Keratinocyte (primary cell): ENCODE results near the gene DFFB. TPM values are rescaled to one million over a fixed set of nuclear protein-coding genes. Genes with fewer than 3 reads are reported as not detected.

Source experiments
- DNase-seq: peaks from one replicate; pipeline ENCODE4 v3.0.0-alpha.2; 2011; ENCODE audit warnings: low read depth, missing footprints, low spot score
- FAIRE-seq: peaks from 2 replicates; lab custom pipeline; 2011; peaks lifted over from hg19 to GRCh38; lab: Jason Lieb, UNC
- H2AFZ ChIP-seq: 2 replicates; pipeline ENCODE4 v1.6.0; 2012; ENCODE audit warnings: low read length, control low read depth, inconsistent platforms; ENCODE audit not compliant: control insufficient read depth
- H3K27ac ChIP-seq: 2 replicates; pipeline ENCODE4 v1.5.1; 2011; ENCODE audit warnings: low read length; ENCODE audit not compliant: control insufficient read depth, insufficient read depth
- H3K27me3 ChIP-seq: 3 replicates; pipeline ENCODE4 v1.6.0; 2011; ENCODE audit warnings: low read length; ENCODE audit not compliant: control insufficient read depth, insufficient read depth; ENCODE audit errors: extremely low read depth
- H3K36me3 ChIP-seq, 2 experiments: 2 replicates in 1 of 2; 3 replicates in 1 of 2; pipeline ENCODE4 v1.5.1; 2011; ENCODE audit warnings: low read length in 2 of 2, mild to moderate bottlenecking in 1 of 2; ENCODE audit not compliant: control insufficient read depth in 2 of 2, insufficient read depth in 2 of 2; ENCODE audit errors: extremely low read depth in 1 of 2
- H3K4me1 ChIP-seq: 3 replicates; pipeline ENCODE4 v1.5.1; 2011; ENCODE audit warnings: low read length; ENCODE audit not compliant: control insufficient read depth, insufficient read depth; ENCODE audit errors: extremely low read depth
- H3K4me2 ChIP-seq: 3 replicates; pipeline ENCODE4 v1.6.0; 2011; ENCODE audit warnings: low read depth, low read length; ENCODE audit not compliant: control insufficient read depth, insufficient read depth; ENCODE audit errors: extremely low read depth
- H3K4me3 ChIP-seq, 3 experiments: fragments of 200-600 bp in 1 of 3; sonication (generic) in 1 of 3; 2 replicates in 2 of 3; 3 replicates in 1 of 3; pipeline ENCODE4 v1.5.1; 2011 to 2016; ENCODE audit warnings: low read length in 3 of 3, mild to moderate bottlenecking in 3 of 3, control low read depth in 2 of 3, inconsistent platforms in 1 of 3, low read depth in 1 of 3, mixed read lengths in 1 of 3, mixed run types in 1 of 3, moderate library complexity in 1 of 3; ENCODE audit not compliant: control insufficient read depth in 2 of 3, insufficient read depth in 2 of 3; ENCODE audit errors: extremely low read depth in 1 of 3
- H3K79me2 ChIP-seq: 2 replicates; pipeline ENCODE4 v1.6.0; 2012; ENCODE audit warnings: low read length; ENCODE audit not compliant: control insufficient read depth, insufficient read depth
- H3K9ac ChIP-seq: 3 replicates; pipeline ENCODE4 v1.6.0; 2011; ENCODE audit warnings: low read length; ENCODE audit not compliant: control insufficient read depth, insufficient read depth; ENCODE audit errors: extremely low read depth
- H3K9me1 ChIP-seq: 3 replicates; pipeline ENCODE4 v1.6.0; 2011; ENCODE audit warnings: low read length; ENCODE audit not compliant: control insufficient read depth, insufficient read depth; ENCODE audit errors: extremely low read depth
- H3K9me3 ChIP-seq: 2 replicates; pipeline ENCODE4 v1.5.1; 2012; ENCODE audit warnings: low read depth, low read length; ENCODE audit not compliant: control insufficient read depth
- H4K20me1 ChIP-seq: 3 replicates; pipeline ENCODE4 v1.6.0; 2011; ENCODE audit warnings: low read length; ENCODE audit not compliant: control insufficient read depth, insufficient read depth; ENCODE audit errors: extremely low read depth
- EZH2 ChIP-seq: IDR thresholded peaks from one replicate; pipeline ENCODE4 v1.6.1; 2012; ENCODE audit warnings: inconsistent platforms, mild to moderate bottlenecking, low read length, moderate library complexity
- dilution Hi-C: fragments of 300-500 bp; cut with MboI; formaldehyde crosslinking; loops from one replicate; pipeline ENCODE4 v1.7.0; 2020; ENCODE audit warnings: low sequenced_read_pairs; ENCODE audit not compliant: extremely low pct_ligation_motif_present
- polyA plus RNA-seq, 5 experiments: library from polyadenylated mRNA; depleted of rRNA in 3 of 5; stranded (reverse) in 3 of 5; stranded (forward) in 1 of 5; unstranded in 1 of 5; fragments of >200 nt; gene quantifications; 1 replicate in 1 of 5; 2 replicates in 3 of 5; 3 replicates in 1 of 5; pipeline versions ENCODE4 v1.2.1 to v1.2.3, GENCODE V29; 2011 to 2012; ENCODE audit warnings: missing spikeins in 2 of 5, low read depth in 1 of 5, low replicate concordance in 1 of 5
- TF ChIP-seq, protein P1 (sequence below), 3 experiments: IDR thresholded peaks in 1 of 3; conservative IDR thresholded peaks in 1 of 3; optimal IDR thresholded peaks in 1 of 3; 2 replicates in 2 of 3; 3 replicates in 1 of 3; pipeline versions ENCODE3 to v1.5.1; 2011; ENCODE audit warnings: low read length in 3 of 3, mild to moderate bottlenecking in 3 of 3, moderate library complexity in 2 of 3, control low read depth in 1 of 3, inconsistent platforms in 1 of 3; ENCODE audit not compliant: insufficient read depth in 2 of 3; ENCODE audit errors: extremely low read depth in 1 of 3

The DFFB gene
- polyA plus RNA-seq, 1 donor (not counting 4 experiments of a cell fraction or from before 2014, with no cell fraction given): 5.2 TPM

DNA sequence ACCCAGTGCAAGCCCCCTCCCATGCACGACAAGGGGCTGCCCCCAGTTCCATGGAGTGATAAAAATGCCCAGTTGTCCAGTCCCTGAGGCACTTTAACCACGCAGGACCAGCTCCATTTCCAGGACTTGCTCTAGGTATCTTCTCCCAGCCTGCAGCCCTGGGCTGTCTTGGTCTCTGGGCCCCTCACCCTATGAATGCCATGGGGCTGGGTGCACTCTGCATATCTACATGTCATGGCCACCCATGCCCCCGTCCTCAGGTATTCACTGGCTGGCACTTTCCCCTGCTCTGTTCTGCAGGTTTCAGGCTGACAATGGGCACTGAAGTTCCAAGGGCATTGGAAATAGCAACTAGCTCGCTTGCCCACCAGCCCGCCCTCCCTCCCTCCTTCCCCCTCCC is 62.4 kb downstream of the DFFB start:
- dilution Hi-C loops: no loop called here

DNA sequence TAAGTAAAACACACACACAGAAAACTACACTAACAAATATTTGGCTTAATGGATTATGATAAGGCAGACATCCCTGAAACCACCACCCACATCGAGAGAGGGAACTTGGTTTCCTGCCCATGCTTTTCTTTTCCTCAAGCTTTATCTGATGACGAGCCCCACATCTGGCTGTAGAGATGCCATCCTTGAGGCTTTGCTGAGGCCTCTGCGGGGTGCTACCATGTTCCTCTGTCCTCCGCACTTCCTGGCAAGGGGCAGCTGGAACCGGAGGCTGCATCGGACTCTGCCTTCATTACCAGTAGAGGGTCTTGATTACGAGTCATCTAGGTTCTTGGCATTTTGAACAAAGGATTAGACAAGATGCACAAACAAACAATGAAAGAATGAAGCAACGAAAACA is 64.5 kb downstream of the DFFB start:
- no peak for FAIRE-seq
- no peak overlapping the region for H3K27ac ChIP-seq
- no peaks in the 10 kb centered on the region for H3K79me2 ChIP-seq
- TF ChIP-seq, protein P1, sequence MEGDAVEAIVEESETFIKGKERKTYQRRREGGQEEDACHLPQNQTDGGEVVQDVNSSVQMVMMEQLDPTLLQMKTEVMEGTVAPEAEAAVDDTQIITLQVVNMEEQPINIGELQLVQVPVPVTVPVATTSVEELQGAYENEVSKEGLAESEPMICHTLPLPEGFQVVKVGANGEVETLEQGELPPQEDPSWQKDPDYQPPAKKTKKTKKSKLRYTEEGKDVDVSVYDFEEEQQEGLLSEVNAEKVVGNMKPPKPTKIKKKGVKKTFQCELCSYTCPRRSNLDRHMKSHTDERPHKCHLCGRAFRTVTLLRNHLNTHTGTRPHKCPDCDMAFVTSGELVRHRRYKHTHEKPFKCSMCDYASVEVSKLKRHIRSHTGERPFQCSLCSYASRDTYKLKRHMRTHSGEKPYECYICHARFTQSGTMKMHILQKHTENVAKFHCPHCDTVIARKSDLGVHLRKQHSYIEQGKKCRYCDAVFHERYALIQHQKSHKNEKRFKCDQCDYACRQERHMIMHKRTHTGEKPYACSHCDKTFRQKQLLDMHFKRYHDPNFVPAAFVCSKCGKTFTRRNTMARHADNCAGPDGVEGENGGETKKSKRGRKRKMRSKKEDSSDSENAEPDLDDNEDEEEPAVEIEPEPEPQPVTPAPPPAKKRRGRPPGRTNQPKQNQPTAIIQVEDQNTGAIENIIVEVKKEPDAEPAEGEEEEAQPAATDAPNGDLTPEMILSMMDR (optimal IDR thresholded peaks at IDR 0.05 in 1 of 3, IDR thresholded peaks at IDR 0.05 in 1 of 3, conservative IDR thresholded peaks at IDR 0.05 in 1 of 3; ENCODE audit: extremely low read depth in 1 of 3, insufficient read depth in 2 of 3, low read length in 3 of 3): no peak
- no peak for TF ChIP-seq EZH2
- no peaks in the 10 kb centered on the region for H3K36me3 ChIP-seq
- H3K9ac ChIP-seq: no peak overlapping the region
- H3K4me1 ChIP-seq: no peaks in the 10 kb centered on the region
- no peaks in the 10 kb centered on the region for H3K9me3 ChIP-seq
- H4K20me1 ChIP-seq: no peaks in the 10 kb centered on the region
- dilution Hi-C loops: no loop called here
- no peaks in the 10 kb centered on the region for H3K27me3 ChIP-seq
- no peak overlapping the region for H2AFZ ChIP-seq
- no peak overlapping the region for H3K4me2 ChIP-seq
- DNase-seq: no peak
- no peaks in the 10 kb centered on the region for H3K9me1 ChIP-seq
- H3K4me3 ChIP-seq: no peak overlapping the region

More for the DNA sequence above, 62.4 kb downstream of the DFFB start:
- DNase-seq: no peak
- Histone ChIP-seq H3K9me3 (no peaks in the 10 kb centered on the region), H3K4me2 (no peak overlapping the region), H2AFZ (no peak overlapping the region), H3K79me2 (no peaks in the 10 kb centered on the region), H3K4me1 (no peaks in the 10 kb centered on the region), H4K20me1 (no peaks in the 10 kb centered on the region), H3K9ac (no peak overlapping the region), H3K9me1 (no peaks in the 10 kb centered on the region), H3K4me3 (no peak overlapping the region), H3K36me3 (no peaks in the 10 kb centered on the region), H3K27ac (no peak overlapping the region), H3K27me3 (no peaks in the 10 kb centered on the region)
- FAIRE-seq: no peak
- no peak for TF ChIP-seq EZH2
- TF ChIP-seq, protein P1 (optimal IDR thresholded peaks at IDR 0.05 in 1 of 3, IDR thresholded peaks at IDR 0.05 in 1 of 3, conservative IDR thresholded peaks at IDR 0.05 in 1 of 3; ENCODE audit: extremely low read depth in 1 of 3, insufficient read depth in 2 of 3, low read length in 3 of 3): no peak
